Superior temporal gyrus (tissue), 1 donor: ENCODE data around the gene DCLK1.
"Not testable (repeated sequence)": the region's sequence is repeated elsewhere in the genome, so short reads cannot be mapped to it uniquely, and the experiment has no call there.

ENCODE experiments used
- DNase-seq: peaks from one replicate; pipeline ENCODE4 v3.0.0-alpha.2; 2016; ENCODE audit errors: extremely low spot score

DCLK1 gene

DNA sequence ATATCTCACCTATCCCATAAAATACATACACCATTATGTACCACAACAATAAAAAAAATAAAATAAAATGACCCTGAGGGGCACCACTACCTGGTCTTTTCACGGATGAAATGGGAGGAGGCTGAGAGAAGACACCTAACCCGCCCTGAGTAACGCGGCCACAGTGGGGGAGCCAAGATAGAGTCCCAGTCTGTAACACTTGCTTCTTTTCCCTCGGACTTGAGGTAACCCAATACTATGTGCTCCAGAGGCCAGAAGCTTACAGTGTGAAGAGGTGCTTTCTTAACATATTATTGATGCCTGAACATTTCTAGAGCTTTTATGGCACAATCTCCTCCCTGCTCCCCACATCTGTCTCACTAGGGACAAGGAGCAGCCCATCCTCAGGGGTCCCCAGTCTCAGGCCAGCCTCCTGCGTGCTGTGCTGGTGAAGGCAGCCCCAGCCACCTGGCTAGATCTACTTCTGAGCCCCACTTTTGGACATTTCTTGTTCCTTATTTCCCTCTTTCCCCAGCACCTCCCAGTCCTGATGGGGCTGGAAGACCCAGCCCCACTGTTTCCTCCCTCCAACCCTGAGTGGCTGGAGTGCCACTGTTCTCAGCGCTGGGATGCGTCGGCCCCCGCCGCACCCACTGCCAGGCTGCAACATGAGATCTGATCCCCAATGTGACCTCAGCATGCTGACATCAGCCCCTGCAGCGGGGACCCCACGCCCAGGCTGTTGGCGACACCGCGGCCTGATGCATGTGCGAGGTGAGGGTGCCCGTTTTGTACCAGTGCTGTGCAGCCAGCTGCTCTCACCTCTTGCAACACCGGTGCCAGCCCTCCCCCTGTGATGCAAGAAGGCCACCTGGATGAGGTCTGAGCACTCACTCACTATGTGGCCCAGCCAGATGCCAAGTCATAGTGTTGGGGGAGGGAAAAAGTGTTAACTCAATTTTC is 143.3 kb downstream of the DCLK1 start:
- DNase-seq = no peak

DNA sequence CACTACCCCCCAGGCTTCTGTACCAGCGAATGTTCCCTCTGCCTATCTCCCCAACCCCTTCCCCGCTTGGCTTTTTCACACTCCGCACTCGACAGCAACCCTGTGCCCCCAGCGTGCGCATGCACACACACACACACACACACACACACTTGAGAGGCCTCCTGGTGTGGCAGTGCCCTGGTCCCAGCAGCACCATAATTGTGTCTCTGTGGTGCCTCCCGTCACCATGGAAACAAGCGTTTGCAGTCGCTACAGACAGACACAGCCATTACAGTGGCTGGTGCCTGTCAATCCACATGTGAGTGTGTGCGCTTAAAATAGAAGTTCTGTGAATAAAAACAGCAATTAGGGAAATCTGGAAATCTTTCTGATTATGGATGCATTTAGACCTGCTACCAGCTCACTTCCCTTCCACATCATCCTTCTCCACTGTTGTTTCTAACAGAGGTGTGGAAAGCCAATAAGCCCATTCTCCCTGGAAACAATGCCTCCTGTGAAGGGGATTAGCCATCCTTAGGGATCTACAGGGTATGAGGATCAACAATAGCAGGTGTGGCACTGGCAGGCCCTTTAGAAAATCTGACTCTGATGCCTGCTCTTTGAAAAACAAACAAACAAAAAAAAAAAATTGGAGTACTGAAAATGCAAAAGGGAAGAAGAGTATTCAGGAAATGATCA is 146.3 kb downstream of the DCLK1 start:
- no peak for DNase-seq

GRCh38 chr13:35984287-35984686 is 146.9 kb downstream of the DCLK1 start:
- no peak for DNase-seq

- DNase-seq = not testable (repeated sequence)
These were observed 147.5 kb downstream of the DCLK1 start for GRCh38 chr13:35983703-35984102.

DNA sequence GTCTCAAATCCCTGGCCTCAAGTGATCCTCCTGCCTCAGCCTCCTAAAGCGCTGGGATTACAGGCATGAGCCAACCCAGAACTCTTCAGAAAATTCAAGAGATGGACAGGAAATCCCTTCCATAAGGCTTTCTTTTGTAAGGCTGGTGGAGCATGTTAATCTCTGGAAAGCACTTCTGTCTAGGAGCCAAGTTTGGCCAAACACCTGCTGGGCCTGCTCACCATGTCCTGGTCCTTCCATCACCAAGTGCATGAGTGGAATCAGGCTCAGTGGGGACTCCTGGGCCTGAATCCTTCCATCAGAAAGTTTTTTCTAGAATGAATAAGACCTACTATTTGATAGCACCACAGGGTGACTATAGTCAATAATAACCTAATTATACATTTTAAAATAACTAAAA is 148.0 kb downstream of the DCLK1 start:
- DNase-seq = no peak

GRCh38 chr13:35979361-35979951 is 151.7 kb downstream of the DCLK1 start:
- peak; percentile 78 for DNase-seq

DNA sequence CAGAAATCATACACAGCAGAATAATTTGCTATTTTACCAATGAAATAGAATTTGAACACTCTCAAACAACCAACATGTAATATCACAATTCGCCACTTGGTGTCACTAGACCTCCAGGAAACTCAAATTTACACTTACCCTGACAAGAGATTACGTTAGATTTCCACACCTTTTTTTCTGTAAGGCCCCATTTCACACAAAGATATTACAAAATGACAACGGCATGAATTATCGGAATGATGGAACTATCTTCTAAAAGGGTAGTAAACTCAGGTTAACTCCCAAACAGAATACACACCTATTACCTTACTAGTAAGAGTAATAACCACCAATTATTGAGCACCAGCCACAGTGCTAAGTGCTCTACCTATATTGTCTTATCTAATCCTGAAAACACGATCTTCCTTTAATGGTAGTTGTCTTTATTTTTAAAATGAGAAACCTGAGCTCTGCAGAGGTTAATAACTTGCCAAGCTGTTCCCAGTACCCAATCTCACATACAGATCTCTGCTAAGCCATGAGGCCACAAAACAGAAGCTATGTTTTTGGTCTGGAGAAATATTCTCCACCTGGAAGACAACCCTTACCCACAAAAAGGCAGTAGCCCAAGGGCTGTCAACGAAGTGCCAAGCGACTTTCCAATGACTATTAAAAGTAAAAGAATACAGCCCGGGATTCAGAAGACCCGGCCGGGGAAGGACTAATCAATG is 152.4 kb downstream of the DCLK1 start:
- DNase-seq = peak; percentile 93

GRCh38 chr13:35977060-35977459 is 154.1 kb downstream of the DCLK1 start:
- no peak for DNase-seq

- no peak for DNase-seq
These were observed 155.1 kb downstream of the DCLK1 start for GRCh38 chr13:35976126-35976525.

DNA sequence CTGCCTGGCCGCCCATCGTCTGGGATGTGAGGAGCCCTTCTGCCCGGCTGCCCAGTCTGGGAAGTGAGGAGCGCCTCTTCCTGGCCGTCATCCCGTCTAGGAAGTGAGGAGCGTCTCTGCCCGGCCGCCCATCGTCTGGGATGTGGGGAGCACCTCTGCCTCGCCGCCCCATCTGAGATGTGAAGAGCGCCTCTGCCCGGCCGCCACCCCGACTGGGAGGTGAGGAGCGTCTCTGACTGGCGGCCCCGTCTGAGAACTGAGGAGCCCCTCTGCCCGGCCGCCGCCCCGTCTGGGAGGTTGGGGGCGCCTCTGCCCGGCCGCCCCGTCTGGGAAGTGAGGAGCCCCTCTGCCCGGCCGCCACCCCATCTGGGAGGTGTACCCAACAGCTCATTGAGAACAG is 164.2 kb downstream of the DCLK1 start:
- DNase-seq = not testable (repeated sequence)

DNA sequence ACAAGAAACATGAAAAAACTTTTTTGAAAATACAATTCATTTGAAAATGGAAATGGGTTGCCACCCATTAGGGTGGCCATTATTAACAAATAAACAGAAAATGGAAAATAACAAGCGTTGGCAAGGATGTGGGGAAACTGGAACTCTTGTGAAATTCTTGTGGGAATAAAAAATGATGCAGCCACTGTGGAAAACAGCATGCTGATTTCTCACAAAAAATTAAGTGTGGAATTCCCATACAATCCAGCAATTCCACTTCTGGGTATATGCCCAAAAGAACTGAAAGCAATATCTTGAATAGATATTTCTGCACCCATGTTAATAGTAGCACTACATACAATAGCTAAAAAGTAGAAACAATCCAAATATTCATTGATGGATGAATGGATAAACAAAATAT is 165.2 kb downstream of the DCLK1 start:
- no peak for DNase-seq

DNA sequence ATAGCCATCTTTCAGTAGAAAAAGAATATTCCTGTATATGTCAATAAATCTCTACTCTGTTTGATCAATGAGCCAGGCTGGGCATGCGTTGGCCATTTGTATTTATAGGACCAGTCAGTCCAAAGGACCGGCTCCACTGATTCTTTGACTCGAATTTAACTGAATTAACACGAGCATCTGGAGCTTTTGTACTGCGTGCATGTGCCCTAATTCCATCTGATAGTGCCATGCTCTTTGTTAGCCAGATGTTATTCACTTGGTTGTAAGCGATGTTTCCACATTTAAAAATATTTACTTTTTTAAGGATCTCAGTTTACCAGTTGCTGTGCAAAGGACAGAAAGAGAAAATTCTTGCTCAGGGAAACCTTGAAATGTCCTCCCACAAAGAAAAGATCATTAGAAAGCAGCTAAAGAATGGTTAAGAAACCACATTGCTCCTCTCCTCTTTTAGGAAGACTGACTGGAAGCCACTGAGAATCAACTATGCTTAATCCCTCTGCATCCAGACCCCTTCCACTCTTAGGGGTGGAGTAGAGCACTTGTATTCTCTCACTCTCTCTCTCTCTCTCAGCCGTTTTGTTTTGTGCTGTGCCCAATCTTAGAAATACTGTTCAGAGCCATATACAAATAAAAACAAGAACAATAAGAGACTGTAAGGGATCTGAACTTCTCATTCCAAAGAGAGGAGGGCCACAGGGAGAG is 165.8 kb downstream of the DCLK1 start:
- no peak for DNase-seq

DNA sequence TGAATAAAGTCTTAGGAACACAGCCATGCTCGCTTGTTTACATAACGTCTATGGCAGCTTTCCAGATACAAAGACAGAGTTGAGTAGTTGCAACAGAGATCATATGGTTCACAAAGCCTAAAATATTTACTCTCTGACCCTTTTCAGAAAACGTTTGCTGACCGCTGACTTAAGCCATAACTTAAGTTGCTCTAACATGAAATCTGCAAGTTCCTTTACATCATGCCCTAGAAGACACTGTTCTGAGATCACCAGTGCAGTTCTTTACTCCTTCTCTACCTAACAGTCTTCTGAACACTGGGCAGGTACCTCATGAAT is 166.4 kb downstream of the DCLK1 start:
- DNase-seq = no peak

DNA sequence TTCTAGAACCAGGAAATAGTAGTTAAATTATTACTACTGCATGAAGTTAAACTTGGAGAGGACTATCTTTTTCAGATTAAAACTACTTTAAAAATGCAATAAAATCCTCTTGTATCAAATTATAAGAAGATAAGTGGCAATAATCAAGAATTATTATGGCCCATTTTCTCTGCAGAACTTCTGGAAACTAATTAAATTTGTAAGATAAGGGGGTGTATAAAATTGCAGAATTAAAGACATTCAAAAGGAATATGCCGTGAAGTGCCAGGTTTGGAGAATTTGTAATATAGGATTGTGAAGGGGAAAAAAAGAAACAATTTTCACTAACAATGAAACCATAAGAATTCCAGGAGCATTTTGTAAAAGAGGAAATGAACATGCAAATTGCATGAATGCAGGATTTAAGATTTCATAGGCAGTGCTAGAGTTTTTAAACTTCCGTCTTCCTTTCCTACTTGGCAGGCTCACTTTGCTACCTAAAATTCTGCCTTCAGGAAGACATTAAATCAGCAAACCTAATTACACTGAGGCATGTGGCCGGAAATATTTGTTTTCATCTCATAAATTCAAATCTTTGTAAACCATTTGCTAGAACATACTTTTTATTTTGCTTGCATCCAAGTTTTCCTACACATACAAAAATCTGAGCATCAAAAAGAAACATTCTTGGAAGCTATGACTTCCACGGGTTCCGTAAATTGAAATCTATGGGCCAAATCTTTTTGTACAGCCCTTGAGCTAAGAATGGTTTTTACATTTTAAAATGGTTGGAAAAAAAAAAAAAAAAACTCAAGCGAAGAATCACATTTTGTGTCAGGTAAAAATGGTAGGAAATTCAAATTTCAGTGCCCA is 166.9 kb downstream of the DCLK1 start:
- no peak for DNase-seq

- DNase-seq = no peak
These were observed 169.5 kb downstream of the DCLK1 start for GRCh38 chr13:35961461-35962220.

DNA sequence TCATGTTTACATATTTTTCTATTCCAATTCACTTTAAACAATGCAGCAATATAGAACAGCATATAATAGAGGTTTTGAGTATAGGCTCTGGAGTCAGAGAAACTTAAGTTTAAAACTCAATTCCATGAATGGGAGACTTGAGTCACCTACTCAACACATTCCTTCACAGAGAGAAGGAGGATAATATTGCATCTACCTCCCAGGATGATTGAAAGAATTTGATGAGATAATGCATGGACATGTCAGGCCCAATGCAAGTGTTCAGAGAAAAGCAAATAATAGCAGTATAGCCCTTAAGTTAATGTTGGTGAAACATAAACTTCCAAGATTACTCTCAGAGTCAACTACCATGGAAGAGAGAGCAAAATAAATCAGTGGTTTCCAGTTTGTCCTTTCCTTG is 170.2 kb downstream of the DCLK1 start:
- no peak for DNase-seq

GRCh38 chr13:35957996-35958395 is 173.2 kb downstream of the DCLK1 start:
- DNase-seq = no peak

- no peak for DNase-seq
These were observed 173.9 kb downstream of the DCLK1 start for GRCh38 chr13:35957241-35957731.

DNA sequence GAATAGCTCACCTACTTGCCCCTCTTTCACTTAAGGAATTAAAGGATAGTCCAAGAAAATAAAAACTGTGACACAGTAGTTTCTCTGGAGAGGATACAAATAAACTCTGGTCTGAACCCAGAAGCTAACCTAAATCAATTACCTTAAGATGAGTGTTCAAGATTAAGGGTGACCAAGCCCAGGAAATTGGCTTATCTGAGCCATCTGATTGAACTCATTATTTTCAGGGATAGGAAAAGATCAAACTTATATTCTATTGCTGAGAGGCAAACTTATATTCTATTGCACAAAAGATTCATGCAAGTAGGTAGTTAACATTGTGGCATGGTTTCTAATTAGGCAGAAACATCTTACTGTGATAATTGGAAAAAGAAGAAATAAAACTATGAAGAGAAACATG is 175.1 kb downstream of the DCLK1 start:
- no peak for DNase-seq

DNA sequence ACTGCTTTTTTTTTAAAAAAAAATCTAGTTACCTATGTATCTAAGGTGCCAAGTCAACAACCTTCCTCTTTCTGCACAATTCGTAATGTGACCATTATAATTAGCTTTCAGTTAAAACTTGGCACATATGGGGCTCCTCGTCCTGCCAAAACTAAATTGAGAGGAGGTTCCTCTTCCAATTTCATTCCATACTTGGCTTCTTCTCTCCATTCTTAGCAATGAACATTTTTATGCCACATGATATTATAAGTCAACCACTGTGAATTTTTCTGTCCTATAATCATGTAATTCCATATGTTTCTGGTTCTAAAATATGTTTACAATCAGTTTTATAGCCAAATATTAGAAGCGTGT is 177.0 kb downstream of the DCLK1 start:
- peak; percentile 60 for DNase-seq
